Superior temporal gyrus (tissue), 1 donor: ENCODE measurements around the gene ZNF26.
"Not testable (repeated sequence)": the region's sequence is repeated elsewhere in the genome, so short reads cannot be mapped to it uniquely, and the experiment has no call there.

Experiments used
- DNase-seq: peaks from one replicate; pipeline ENCODE4 v3.0.0-alpha.2; 2016; ENCODE audit errors: extremely low spot score

The ZNF26 gene

GRCh38 chr12:132955094-132956010, 30.8 kb upstream of the ZNF26 start:
- DNase-seq = peak; percentile 47

GRCh38 chr12:132956011-132956788, 30.0 kb upstream of the ZNF26 start, which contains the start of gene ZNF605:
TSS of gene ZNF605 (minus strand) at chr12:132956306. CDS start at chr12:132945635, 10,671 bp downstream.
- DNase-seq = peak; percentile 92

GRCh38 chr12:132961790-132962189, 24.4 kb upstream of the ZNF26 start:
- not testable (repeated sequence) for DNase-seq

- peak; percentile 11 for DNase-seq
Measured at GRCh38 chr12:132963947-132964346, 22.2 kb upstream of the ZNF26 start.

- no peak for DNase-seq
Measured at GRCh38 chr12:132965796-132966195, 20.4 kb upstream of the ZNF26 start.

GRCh38 chr12:132966676-132967415, 19.3 kb upstream of the ZNF26 start:
- no peak for DNase-seq

- no peak for DNase-seq
Measured at GRCh38 chr12:132967736-132968135, 18.4 kb upstream of the ZNF26 start.

GRCh38 chr12:132972374-132972773, 13.8 kb upstream of the ZNF26 start:
- DNase-seq = no peak

- DNase-seq = not testable (repeated sequence)
Measured at GRCh38 chr12:132976870-132977269, 9.3 kb upstream of the ZNF26 start.

- no peak for DNase-seq
Measured at GRCh38 chr12:132986885-132987225, 688 bp downstream of the ZNF26 start.

- DNase-seq = no peak
Measured at GRCh38 chr12:132998741-132999140, 12.6 kb downstream of the ZNF26 start.

GRCh38 chr12:133010657-133011297, 24.6 kb downstream of the ZNF26 start:
- DNase-seq = no peak

GRCh38 chr12:133023566-133023965, 37.4 kb downstream of the ZNF26 start:
- no peak for DNase-seq

GRCh38 chr12:133026996-133027395, 40.8 kb downstream of the ZNF26 start:
- DNase-seq = no peak

- DNase-seq = peak; percentile 98
Measured at GRCh38 chr12:133037207-133038005, 51.2 kb downstream of the ZNF26 start, which contains the start of gene ZNF84. TSS of gene ZNF84 (plus strand) at chr12:133037509. CDS start at chr12:133041468, 3,959 bp downstream.

GRCh38 chr12:133038118-133038709, 52.0 kb downstream of the ZNF26 start:
- DNase-seq = no peak

- DNase-seq = no peak
Measured at GRCh38 chr12:133046698-133047097, 60.5 kb downstream of the ZNF26 start.

- DNase-seq = no peak
Measured at GRCh38 chr12:133057446-133057845, 71.3 kb downstream of the ZNF26 start.

- DNase-seq = no peak
Measured at GRCh38 chr12:133058203-133059113, 72.3 kb downstream of the ZNF26 start.
